NCI-H1092 treated with DMSO at 0.1 percent for 48 hours (cell line): ENCODE measurements around the gene MICAL1.

Source experiments
- DNase-seq: peaks from one replicate; lab custom pipeline; 2025; lab: John Stamatoyannopoulos, UW

The MICAL1 gene

GRCh38 chr6:109455437-109456110 is at the start of gene MICAL1:
TSS of gene MICAL1 (minus strand) at chr6:109455772. CDS start at chr6:109454196, 1,576 bp downstream.
- DNase-seq, result peak; percentile 52

GRCh38 chr6:109503327-109504224 is 48.0 kb upstream of the MICAL1 start:
- DNase-seq, result no peak

GRCh38 chr6:109498936-109499335 is 43.4 kb upstream of the MICAL1 start:
- no peak for DNase-seq

- DNase-seq, result no peak
These were observed 42.5 kb upstream of the MICAL1 start for GRCh38 chr6:109498052-109498451.

- no peak for DNase-seq
These were observed 40.6 kb upstream of the MICAL1 start for GRCh38 chr6:109496036-109496772.

GRCh38 chr6:109493865-109494264 is 38.3 kb upstream of the MICAL1 start:
- no peak for DNase-seq

GRCh38 chr6:109491207-109491938 is 35.8 kb upstream of the MICAL1 start:
- DNase-seq, result no peak

GRCh38 chr6:109490713-109491112 is 35.1 kb upstream of the MICAL1 start:
- no peak for DNase-seq

- DNase-seq, result no peak
These were observed 32.4 kb upstream of the MICAL1 start for GRCh38 chr6:109488001-109488400.

- DNase-seq, result no peak
These were observed 30.5 kb upstream of the MICAL1 start for GRCh38 chr6:109486068-109486467.

GRCh38 chr6:109485266-109485935 is 29.8 kb upstream of the MICAL1 start:
- DNase-seq, result no peak

- no peak for DNase-seq
These were observed 28.6 kb upstream of the MICAL1 start for GRCh38 chr6:109484122-109484521.

- DNase-seq, result no peak
These were observed 28.1 kb upstream of the MICAL1 start for GRCh38 chr6:109483735-109484057.

GRCh38 chr6:109482905-109483734 is 27.5 kb upstream of the MICAL1 start, which contains the start of gene ZBTB24:
TSS of gene ZBTB24 (minus strand) at chr6:109483219. CDS start at chr6:109482026, 1,193 bp downstream.
- DNase-seq, result peak; percentile 78

- no peak for DNase-seq
These were observed 25.5 kb upstream of the MICAL1 start for GRCh38 chr6:109480993-109481480.

- DNase-seq, result no peak
These were observed 23.5 kb upstream of the MICAL1 start for GRCh38 chr6:109478841-109479624.

GRCh38 chr6:109478222-109478805 is 22.7 kb upstream of the MICAL1 start:
- no peak for DNase-seq

GRCh38 chr6:109477725-109478124 is 22.2 kb upstream of the MICAL1 start:
- DNase-seq, result no peak

- no peak for DNase-seq
These were observed 21.6 kb upstream of the MICAL1 start for GRCh38 chr6:109477184-109477583.
